Gastroesophageal sphincter (tissue), 3 donors: ENCODE measurements around the gene IL1A.

Experiments
- EP300 ChIP-seq: sonication (generic); formaldehyde crosslinking; IDR thresholded peaks from one replicate; pipeline ENCODE4 v1.6.1; 2017; ENCODE audit warnings: antibody characterized with exemption, mild to moderate bottlenecking
- POLR2A ChIP-seq, 2 donors: fragments of 450-650 bp; IDR thresholded peaks; one replicate each; pipeline ENCODE4 v1.6.1; 2017; ENCODE audit warnings: antibody characterized with exemption in 2 of 2, mild to moderate bottlenecking in 2 of 2, moderate library complexity in 1 of 2
- POLR2AphosphoS5 ChIP-seq: sonication (generic); formaldehyde crosslinking; IDR thresholded peaks from one replicate; pipeline ENCODE4 v1.6.1; 2017; ENCODE audit warnings: antibody characterized with exemption
- TF ChIP-seq, protein P1 (sequence below), 4 experiments: fragments of 200-600 bp in 2 of 4; fragments of 450-650 bp in 2 of 4; sonication (generic) in 1 of 4; IDR thresholded peaks; one replicate each; pipeline ENCODE4 v1.5.1; 2017 to 2019; ENCODE audit warnings: antibody characterized with exemption in 4 of 4, mild to moderate bottlenecking in 2 of 4, moderate library complexity in 2 of 4

DNA sequence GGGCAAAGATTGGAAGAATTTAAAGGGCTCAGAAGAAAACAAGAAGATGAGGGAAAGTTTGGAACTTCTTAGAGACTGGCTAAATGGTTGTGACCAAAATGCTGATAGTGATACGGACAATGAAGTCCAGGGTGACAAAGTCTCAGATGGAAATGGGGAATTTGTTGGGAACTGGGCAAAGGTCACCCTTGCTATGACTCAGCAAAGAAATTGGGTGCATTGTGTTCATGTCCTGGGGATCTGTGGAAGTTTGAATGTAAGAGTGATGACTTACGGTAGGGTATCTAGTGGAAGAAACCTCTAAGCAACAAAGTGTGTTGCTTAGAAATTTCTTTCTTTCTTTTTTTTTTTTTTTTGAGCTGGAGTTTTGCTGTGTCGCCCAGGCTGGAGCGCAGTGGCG lies 6.0 kb upstream of the IL1A start:
- TF ChIP-seq, protein P1, sequence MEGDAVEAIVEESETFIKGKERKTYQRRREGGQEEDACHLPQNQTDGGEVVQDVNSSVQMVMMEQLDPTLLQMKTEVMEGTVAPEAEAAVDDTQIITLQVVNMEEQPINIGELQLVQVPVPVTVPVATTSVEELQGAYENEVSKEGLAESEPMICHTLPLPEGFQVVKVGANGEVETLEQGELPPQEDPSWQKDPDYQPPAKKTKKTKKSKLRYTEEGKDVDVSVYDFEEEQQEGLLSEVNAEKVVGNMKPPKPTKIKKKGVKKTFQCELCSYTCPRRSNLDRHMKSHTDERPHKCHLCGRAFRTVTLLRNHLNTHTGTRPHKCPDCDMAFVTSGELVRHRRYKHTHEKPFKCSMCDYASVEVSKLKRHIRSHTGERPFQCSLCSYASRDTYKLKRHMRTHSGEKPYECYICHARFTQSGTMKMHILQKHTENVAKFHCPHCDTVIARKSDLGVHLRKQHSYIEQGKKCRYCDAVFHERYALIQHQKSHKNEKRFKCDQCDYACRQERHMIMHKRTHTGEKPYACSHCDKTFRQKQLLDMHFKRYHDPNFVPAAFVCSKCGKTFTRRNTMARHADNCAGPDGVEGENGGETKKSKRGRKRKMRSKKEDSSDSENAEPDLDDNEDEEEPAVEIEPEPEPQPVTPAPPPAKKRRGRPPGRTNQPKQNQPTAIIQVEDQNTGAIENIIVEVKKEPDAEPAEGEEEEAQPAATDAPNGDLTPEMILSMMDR (IDR thresholded peaks at IDR 0.05): no peak
- TF ChIP-seq POLR2A (IDR thresholded peaks at IDR 0.05) (no peak), POLR2AphosphoS5 (no peak), EP300 (no peak)
